ENCODE results near the gene CNNM4.

GRCh38 chr2:96841701-96842495, 81.2 kb downstream of the CNNM4 start:
- TF ChIP-seq CEBPB (IDR thresholded peaks at IDR 0.05; ENCODE audit: low read depth, low read length) (no peak), BHLHE40 (IDR thresholded peaks at IDR 0.05; ENCODE audit: low read depth, low read length) (no peak), POLR2A (IDR thresholded peaks at IDR 0.05; ENCODE audit: low read depth, low read length) (no peak), CTCF (conservative IDR thresholded peaks at IDR 0.05; ENCODE audit: low read depth, low read length) (no peak)
